NB4 (cell line): ENCODE measurements around the gene KERA.

ENCODE experiments used
- POLR2A ChIP-seq: IDR thresholded peaks from 2 replicates; pipeline ENCODE4 v1.6.1; 2011; ENCODE audit warnings: mild to moderate bottlenecking; ENCODE audit not compliant: insufficient read length; ENCODE audit errors: extremely low read depth
- TF ChIP-seq, protein P1 (sequence below): IDR thresholded peaks from one replicate; pipeline ENCODE4 v1.5.1; 2012; ENCODE audit warnings: low read depth, low read length
- TF ChIP-seq, protein P2 (sequence below): IDR thresholded peaks from 2 replicates; pipeline ENCODE4 v1.6.1; 2011; ENCODE audit warnings: low read depth, low read length

DNA sequence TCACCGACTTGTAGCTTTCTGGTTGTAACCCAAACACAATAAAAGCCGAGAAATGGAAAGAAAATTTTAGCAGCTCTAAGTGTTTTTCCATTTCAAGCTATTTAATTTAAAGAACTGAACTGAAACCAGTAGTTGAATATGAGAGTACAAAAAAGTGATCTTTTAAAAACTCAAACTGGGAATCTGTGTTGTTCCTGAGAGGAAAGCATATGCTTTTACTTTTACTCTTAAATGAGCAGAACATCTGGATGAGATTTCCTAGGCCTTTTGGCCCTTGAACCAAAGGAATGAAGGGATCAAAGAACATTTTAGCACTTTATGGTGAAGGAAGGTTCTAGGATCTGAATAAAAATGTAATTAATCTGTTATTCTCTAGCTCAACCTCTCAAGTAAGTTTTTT is 1.3 kb downstream of the KERA start:
- TF ChIP-seq, protein P1, sequence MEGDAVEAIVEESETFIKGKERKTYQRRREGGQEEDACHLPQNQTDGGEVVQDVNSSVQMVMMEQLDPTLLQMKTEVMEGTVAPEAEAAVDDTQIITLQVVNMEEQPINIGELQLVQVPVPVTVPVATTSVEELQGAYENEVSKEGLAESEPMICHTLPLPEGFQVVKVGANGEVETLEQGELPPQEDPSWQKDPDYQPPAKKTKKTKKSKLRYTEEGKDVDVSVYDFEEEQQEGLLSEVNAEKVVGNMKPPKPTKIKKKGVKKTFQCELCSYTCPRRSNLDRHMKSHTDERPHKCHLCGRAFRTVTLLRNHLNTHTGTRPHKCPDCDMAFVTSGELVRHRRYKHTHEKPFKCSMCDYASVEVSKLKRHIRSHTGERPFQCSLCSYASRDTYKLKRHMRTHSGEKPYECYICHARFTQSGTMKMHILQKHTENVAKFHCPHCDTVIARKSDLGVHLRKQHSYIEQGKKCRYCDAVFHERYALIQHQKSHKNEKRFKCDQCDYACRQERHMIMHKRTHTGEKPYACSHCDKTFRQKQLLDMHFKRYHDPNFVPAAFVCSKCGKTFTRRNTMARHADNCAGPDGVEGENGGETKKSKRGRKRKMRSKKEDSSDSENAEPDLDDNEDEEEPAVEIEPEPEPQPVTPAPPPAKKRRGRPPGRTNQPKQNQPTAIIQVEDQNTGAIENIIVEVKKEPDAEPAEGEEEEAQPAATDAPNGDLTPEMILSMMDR = no peak
- TF ChIP-seq, protein P2, sequence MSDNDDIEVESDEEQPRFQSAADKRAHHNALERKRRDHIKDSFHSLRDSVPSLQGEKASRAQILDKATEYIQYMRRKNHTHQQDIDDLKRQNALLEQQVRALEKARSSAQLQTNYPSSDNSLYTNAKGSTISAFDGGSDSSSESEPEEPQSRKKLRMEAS = no peak
- TF ChIP-seq POLR2A = no peak
